CD4-positive, alpha-beta T cell treated with Interleukin-12 subunit alpha and Interleukin-12 subunit beta, for 1 hour (primary cell): ENCODE data around the gene GLDC.
"Not testable (repeated sequence)": the region's sequence is repeated elsewhere in the genome, so short reads cannot be mapped to it uniquely, and the experiment has no call there.

Source experiments
- DNase-seq: peaks from one replicate; pipeline ENCODE4 v3.0.0-alpha.2; 2020

GLDC gene

DNA sequence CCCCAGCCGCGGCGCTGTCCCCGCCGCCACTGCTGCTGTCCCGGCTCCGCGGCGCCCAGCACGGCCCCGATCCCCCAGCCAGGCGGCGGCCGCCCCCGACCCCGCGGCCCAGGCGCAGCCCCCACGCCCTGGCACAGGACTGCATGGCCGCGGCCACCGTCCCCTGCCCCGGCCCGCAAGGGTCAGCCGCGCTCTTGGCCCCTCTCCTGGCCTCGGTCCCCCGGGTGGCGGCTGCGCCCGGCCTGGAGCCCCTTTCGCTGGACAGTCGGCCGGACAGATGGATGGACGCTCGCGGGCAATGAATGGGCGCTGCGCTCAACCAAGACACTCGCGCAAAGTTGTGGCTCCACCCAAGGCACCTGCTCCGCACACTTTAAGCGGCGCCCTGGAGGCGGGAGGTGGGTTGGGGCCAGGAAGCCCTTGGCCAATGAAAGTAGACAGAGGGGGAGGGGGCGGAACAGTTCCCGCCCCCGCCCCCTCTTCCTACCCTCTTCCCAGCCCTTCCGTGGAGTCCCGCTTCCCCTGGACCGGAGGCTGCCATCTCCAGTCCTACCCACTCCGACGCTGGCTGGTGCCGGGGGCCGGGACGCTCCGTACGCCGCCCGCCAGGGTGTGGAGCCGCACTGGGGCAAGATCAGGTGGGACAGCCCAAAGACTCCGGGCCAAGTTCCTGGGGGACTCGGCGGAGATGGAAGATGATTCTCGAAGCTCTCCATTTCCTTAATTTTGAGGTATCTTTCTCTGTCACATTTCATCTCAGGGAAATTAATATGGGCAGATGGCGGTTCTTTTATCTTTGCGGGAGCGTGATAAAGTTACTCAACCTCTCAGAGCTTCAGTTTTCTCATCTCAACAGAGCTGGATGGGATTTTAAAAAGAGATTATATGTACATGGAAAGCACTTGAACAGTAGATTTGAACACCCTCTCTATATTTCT is at the start of gene GLDC:
Gene GLDC (minus strand): TSS at position 375 of the 938 bp plus-strand sequence. CDS start 230 bp downstream, at position 145.
- DNase-seq = peak; percentile 44

DNA sequence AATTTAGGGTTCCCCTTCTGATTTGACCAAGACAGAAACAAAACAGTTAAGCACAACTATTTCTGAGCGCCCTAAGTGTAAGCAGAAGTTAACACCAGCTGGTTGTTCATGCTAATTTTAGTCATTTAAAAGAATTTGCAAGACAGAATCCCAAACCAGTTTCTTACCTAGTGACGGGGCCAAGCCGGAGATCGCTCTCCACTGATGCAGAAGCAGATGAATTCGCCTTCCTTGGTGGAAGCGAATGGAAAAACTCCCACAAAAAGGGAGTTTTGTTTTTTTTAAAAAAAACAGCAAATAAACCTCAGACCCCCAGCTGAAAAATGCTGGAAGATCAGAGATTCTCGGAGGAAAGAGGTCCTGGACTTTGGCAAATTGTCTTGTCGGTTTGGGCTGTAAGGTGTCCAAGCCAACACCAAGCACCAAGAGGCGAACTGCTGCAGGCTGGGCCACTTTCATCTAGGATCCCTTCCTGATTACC is 47.4 kb upstream of the GLDC start:
- DNase-seq = no peak

DNA sequence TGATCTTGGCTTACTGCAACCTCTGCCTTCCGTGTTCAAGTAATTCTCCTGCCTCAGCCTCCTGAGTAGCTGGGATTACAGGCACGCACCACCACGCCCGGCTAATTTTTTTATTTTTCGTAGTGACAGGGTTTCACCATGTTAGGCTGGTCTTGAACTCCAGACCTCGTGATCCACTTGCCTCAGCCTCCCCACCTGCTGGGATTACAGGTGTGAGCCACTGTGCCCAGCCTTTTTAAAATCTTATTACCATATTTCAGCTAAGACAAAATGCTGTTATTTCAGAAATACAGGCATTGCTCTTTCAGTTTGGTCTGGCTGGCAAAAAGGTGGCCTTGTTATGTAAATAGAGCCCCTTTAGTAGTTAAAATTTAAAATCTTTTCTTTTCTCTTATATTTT is 46.9 kb upstream of the GLDC start:
- no peak for DNase-seq

DNA sequence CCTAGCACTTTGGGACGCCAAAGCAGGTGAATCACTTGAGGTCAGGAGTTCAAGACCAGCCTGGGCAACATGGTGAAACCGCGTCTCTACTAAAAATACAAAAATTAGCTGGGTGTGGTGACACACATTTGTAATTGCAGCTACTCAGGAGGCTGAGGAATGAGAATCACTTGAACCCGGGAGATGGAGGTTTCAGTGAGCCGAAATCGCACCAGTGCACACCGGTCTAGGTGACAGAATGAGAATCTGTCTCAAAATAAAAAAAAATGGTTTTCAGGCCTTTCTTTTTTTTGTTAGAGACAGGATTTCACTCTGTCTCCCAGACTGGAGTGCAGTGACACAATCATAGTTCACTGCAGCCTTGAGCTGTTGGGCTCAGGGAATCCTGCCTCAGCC is 45.1 kb upstream of the GLDC start:
- not testable (repeated sequence) for DNase-seq

DNA sequence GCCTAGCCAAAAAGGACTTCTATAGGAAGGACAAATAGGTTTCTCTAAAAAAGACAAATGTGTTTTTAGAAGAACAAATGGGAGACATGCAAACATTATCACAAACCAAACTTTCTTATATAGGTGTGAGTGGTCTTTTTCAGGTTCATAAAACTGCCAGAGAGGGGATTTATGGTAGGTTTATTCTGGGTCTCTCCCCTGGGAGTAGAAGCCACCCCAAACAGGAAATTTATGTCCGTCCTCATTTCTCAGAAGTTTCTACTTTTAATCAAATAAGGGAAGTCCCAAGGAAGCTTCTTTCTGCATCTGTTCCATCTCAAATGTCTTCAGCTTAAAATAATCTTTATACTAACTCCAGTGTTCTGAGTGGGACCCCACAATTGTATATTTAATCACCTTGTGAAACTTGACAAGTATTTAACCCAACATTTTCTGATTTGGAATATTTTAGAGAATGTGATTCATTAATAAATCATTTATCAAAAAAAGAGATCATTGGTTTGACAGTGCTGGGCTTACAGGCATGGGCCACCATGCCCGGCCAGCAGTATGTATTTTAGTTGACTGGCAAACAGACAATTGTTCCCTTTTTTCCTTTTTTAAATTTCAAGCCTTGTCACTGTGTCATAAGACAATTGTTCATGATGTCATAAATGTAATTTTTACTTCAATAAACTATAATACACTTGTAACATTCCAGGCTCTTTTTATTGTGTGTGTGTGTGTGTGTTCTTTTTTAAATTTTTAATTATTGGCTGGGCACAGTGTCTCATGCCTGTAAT is 44.6 kb upstream of the GLDC start:
- no peak for DNase-seq

DNA sequence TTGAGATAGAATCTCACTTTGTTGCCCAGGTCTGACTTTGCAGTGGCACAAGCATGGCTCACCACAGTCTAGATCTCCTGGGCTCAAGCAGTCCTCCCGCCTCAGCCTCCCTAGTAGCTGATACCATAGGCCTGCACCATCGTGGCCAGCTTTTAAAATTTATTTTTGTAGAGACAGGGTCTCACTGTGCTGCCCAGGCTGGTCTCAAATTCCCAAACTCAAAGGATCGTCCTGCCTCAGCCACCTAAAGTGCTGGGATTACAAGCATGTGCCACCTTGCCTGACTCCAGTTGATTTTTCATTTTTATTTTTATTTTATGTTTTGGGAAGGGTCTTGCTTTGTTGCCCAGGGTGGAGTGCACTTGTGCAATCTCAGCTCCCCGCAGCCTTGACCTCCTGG is 41.7 kb upstream of the GLDC start:
- no peak for DNase-seq

DNA sequence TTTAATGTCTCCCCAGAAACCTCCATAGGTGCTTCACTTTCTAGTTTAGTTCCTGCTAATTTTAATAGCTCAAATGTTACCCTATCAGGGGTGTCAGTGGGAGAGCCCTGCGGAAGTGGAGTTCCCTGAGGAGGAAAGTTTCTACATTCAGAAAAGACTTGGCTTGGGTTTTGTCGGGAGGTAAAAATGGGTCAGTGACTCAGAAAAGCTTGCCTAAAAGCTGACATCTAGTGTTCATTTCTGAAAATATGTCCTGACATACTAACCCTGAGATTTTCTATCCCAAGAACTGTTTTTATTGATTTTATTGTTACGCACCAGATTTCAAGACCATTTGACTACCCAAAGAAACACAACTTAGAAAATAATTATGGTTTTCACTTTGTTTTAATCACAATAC is 40.9 kb upstream of the GLDC start:
- no peak for DNase-seq

DNA sequence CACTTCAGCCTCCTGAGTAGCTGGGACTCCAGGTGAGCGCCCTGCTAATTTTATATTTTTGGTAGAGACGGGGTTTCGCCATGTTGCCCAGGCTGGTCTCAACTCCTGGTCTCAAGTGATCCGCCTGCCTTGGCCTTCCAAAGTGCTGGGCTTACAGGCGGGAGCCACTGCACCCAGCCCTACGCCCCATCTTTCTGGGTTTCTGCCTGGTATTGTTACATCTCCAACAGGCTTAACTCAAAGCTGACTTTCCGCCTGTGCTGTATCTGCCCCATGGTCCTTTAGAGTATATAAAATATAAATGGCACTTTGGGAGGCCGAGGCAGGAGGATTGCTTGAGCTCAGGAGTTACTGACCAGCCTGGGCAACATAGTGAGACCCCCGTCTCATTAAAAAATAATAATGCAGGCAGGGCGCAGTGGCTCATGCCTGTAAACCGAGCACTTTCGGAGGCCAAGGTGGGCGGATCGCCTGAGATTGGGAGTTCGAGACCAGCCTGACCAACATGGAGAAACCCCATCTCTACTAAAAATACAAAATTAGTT is 36.5 kb upstream of the GLDC start:
- no peak for DNase-seq

DNA sequence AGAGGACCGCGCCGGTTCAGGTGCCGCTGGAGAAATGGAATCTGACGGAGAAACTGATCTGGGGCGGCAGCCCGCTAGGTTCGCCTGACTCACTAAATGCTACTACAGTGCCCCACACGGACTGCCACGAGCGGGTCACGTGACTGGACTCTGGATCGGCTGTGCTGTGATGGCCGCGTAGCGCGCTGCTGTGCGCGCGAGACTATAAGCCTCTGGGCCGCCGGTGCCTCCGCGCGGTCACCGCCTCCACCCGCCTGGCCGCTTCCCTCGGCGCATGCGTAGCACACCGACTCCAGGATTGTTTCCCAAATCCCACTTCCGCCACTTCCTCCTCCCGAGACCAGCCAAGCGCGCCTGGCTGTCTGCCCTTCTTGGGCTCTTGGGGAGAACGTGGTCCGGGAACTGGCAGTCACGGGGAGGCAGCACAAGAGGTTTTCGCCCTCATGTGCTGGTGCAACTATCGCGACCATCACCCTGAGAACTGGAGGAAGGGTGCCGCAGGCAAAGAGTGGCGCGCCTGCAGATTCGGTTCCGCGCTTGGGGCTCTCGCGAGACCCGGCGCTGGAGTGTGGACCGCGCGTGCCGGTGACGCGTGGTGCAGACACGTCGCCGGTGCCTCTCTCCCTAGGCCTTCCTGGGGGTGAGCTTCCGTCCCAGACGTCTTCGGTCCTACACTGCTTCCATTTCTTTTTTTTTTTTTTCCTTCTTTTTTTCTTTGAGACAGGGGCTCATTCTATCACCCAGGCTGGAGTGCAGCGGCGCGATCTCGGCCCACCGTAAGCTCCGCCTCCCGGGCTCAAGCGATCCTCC is 35.8 kb upstream of the GLDC start:
- DNase-seq = peak; percentile 93

DNA sequence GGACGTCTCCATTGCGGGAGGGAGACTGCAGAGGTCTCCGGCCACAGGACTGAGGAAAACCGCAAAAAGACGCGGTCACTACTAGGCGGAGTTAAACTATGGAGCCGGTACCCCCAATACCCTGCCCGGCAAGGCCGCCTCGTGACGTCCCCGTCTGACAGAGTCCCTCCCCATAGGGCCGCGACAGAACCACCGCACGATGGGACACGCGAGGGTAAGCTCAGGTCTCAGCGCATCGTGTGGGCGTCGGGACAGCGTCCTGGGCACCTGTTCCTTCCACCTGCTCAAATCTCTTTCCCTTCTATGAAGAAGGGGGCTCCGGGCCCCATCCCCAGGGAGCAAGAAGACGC is 35.2 kb upstream of the GLDC start:
- DNase-seq = peak; percentile 65

DNA sequence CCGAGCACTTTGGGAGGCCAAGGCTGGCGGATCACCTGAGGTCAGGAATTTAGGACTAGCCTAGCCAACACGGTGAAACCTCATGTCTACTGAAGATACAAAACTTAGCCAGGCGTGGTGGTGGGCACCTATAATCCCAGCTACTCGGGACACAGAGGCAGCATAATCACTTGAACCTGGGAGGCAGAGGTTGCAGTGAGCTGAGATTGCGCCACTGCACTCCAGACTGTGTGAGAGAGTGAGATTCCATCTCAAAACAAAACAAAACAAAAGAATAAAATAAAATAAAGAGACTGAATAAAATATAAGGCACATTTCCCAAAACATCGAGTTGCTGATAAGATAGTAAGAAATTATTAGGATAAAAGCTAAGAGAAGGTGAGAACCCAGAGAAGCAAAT is 32.3 kb upstream of the GLDC start:
- DNase-seq = no peak

DNA sequence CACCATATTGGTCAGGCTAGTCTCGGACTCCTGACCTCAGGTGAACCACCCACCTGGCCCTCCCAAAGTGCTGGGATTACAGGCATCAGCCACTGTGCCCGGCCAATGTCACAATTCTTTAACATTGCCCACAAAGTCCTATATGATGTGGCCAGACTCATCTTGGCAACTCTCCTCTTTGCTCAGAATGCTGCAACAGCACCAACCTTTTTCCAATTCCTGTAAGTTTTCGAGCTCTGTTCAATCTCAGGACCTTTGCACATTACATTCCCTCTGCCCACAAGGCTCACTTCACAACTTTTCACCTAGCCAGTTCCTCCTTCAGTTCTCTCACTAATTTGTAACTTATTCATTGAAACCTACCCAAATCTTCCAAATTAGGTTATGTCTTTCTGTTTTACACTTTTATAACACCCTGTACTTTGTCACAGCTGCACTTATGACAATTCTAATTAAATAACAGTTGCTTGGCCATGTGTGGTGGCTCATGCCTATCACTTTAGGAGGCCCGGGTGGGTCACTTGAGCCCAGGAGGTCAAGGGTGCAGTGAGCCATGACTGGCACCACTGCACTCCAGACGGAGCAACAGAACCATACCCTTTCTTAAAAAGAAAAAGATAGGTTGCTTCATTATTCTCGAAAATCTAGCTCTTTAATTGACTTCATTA is 30.9 kb upstream of the GLDC start:
- no peak for DNase-seq

DNA sequence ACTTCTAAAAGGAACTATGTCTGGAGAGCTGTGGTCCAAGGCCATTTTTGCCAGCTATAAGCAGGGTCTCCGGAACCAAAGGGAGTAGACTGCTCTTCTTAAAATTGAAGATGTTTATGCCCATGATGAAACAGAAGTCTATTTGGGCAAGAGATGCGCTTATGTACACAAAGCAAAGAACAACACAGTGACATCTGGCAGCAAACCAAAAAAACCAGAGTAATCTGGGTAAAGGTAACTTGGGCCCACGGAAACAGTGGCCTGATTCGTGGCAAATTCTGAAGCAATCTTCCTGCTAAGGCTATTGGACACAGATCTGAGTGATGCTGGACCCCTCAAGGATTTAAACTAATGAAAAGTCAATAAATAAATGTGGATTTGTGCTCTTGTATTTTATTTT is 29.7 kb upstream of the GLDC start:
- no peak for DNase-seq

DNA sequence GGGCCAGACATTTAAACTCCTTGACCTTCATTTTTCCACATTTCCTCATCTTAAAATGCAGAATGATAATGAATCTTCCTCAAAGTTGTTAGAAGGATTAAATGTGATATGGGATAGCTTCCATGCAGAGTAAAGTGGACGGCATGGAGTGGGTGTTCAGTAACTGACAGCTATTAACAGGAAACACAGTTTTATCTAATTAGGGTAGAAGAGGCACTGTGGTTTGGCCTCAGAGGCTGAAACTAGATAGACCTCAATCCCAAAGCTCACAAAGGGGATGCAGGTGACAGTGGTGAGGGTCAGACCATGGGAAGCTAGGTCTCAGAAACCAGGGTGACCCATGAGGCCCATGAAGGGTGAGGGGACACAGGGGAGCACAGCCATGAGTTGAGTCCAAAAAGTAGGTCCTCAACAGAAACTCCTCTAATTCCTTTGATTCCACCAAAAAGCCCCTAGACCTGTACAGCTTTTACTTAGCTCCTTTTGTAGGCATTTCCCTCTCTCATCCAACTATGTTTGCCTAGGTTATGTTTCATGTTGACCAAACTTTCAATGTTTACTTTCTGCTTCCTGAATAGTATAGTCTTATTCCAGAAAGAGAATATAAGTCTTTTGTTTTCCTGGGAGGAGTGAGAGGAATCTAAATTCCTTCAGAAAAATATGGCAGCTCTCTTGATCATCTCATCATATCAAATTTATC is 27.9 kb upstream of the GLDC start:
- DNase-seq = no peak

DNA sequence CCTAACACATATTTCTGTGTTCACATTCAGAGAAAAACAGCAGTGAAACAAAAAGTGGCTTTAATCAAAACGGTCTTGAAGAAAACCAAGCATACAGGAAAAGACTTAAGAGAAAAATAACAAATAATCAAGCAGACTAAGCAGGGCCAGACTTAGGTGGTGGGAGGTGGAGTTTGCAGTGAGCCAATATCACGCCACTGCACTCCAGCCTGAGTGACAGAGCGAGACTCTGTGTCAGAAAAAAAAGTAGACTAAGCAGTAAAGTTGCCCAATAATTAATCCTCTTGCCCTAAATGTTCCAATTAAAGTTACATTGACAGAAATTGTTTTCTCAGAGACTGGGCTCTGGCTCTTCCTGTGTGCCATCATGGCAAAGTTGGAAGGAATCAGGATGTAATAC is 26.6 kb upstream of the GLDC start:
- DNase-seq = no peak

DNA sequence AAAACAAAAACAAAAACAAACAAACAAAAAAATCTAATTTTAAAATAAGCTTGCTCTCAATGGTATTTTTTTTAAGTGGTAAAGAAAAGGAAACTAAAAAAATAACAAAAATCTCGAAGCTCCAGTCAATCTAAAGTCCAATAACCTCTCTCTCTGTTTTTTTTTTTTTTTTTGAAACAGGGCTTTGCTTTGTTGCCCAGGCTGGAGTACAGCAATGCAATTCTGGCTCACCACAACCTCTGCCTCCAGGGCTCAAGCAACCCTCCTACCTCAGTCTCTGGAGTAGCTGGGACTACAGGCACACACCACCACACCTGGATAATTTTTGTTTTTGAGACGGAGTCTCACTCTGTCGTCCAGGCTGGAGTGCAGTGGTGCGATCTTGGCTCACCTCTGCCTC is 25.9 kb upstream of the GLDC start:
- DNase-seq = no peak

DNA sequence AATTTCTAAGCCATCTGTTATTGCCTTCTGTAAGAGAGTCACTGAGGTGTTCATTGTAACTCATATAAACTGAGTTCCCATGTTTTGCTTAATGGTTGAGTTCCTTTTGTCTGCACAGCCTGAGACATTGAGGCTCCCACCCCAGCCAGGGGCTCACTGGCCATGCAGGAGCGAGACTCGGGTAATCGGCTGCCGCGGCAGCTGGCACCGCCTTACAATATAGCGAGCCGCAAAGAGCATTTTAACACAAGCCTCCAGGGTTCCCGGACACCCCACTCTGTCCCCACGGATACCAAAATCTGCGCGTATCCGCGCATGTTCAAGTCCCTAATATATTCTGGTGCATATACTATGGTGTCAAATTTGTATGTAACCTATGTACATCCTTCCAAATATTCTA is 24.4 kb upstream of the GLDC start:
- no peak for DNase-seq

DNA sequence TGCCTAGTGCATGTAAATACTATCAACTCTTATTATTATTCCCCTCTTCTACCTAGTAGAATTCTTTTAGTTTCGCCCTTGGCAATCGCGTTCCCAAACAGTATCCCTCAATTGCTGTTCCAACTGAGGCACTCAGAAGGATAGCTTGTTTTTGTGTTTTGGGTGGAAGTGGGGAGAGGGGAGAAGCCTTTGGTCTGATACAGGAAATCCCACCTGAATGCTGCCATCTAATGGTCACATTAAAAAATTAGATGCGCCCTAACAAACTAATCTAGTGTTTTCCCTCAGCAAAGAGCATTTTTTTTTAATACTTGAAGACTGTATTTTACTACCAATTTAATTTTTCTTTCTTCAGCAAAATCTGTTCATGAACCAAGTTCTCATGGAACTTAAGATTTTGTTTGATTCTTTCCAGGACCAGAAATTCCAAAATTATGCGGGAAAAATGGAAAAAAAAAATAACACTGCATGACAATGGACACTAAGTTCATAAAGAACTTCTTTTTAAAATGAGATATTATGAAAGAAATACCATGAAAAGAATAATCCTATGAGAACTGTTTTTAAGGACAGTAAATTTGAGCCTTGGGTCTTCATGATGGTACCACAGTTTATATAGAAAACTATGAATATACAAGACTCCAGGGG is 22.2 kb upstream of the GLDC start:
- peak; percentile 22 for DNase-seq

DNA sequence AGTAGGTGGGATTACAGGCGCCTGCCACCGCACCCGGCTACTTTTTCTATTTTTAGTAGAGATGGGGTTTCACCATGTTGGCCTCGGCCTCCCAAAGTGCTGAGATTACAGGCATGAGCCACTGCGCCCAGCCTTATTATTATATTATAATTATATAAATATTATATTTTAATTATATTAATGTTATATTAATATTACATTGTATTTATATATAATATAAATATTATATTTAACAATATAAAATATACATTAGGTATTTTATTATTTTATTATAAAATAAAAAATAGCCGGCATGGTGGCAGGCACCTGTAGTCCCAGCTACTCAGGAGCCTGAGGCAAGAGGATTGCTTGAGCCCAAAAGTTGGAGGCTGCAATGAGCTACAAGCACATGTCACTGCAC is 21.6 kb upstream of the GLDC start:
- DNase-seq = no peak

DNA sequence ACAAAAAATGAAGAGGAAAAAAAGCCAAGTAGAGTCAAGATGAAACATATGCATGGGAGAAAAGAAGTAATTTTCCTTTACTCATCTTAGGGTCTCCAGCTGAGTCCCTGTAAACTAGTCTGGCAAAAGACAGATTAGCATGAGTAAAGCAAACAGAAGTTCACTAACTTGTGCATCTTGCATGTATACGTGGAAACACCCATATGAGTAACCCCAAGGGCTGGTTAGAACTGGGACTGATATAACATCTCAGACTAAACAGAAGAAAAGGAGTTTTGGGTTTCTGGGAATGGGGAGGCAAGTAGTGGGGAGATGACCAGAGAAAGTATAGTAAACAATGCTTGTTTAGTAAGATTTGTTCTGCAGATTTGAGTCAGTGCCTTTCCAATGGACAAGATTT is 20.1 kb upstream of the GLDC start:
- no peak for DNase-seq

DNA sequence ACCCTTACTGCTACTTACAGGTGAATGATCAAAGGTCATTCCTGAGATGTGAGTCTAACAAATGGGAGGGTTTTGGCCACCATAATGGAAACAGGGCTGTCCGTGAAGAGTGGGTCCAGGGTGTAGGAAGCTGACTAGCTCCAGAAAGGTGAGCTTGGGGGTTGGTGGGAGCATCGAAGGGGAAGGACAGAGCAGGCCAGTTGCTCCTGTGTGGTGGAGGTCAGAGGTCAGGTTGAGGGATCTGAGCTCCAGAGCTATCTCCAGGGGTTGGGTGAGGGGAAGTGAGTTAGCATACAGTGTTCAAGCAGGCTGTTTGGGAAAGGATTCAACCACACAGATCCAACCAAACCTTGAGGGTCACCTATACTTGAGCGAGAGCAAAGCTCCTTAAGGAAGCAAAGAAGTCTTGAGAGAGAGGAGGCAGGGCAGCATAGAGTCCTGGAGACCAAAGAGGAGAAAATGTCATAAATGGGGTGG is 18.7 kb upstream of the GLDC start:
- DNase-seq = no peak
